OCI-LY7 (cell line): Measurements from ENCODE around the gene AXIN1. TPM values are rescaled to one million over a fixed set of nuclear protein-coding genes. Genes with fewer than 3 reads are reported as not detected.
A peak's percentile ranks its signal among the peaks of the same experiment; 100 is the strongest.

ENCODE experiments used
- BruUV-seq: library from RNA; stranded (reverse); fragments of 400-500 nt; replicated peaks from 2 replicates; lab custom pipeline; 2021; lab: Mats Ljungman, UMichigan
- CTCF ChIA-PET: fragments of 300-600 bp; sonication (Branson Sonifier 250); formaldehyde crosslinking; loops from one replicate; lab custom pipeline; 2022; ENCODE audit warnings: antibody characterized with exemption; ENCODE audit not compliant: unreplicated experiment; lab: Charles Lee
- POLR2A ChIA-PET: fragments of 300-600 bp; sonication (Branson Sonifier 250); formaldehyde crosslinking; loops from one replicate; lab custom pipeline; 2022; ENCODE audit warnings: antibody characterized with exemption; lab: Charles Lee
- DNase-seq: peaks from one replicate; pipeline ENCODE4 v3.0.0-alpha.2; 2015; ENCODE audit warnings: low spot score
- H2AFZ ChIP-seq: fragments of 200-600 bp; sonication (generic), shearing (Covaris generic); 2 replicates; pipeline ENCODE4 v1.6.1; 2014; ENCODE audit warnings: mild to moderate bottlenecking, antibody characterized with exemption, low read length, moderate library complexity
- H3K27ac ChIP-seq: fragments of 200-600 bp; sonication (generic); 2 replicates; pipeline ENCODE4 v1.5.1; 2014; ENCODE audit warnings: mixed run types, low read depth, mild to moderate bottlenecking, moderate library complexity, low read length, inconsistent platforms; ENCODE audit not compliant: poor library complexity, severe bottlenecking
- H3K36me3 ChIP-seq: fragments of 200-600 bp; sonication (generic); 2 replicates; pipeline ENCODE4 v1.6.1; 2014; ENCODE audit warnings: mild to moderate bottlenecking, antibody characterized with exemption, low read length, moderate library complexity, mixed read lengths; ENCODE audit not compliant: insufficient read depth
- H3K4me1 ChIP-seq: fragments of 200-600 bp; sonication (generic); 2 replicates; pipeline ENCODE4 v1.5.1; 2014; ENCODE audit warnings: mild to moderate bottlenecking, low read length; ENCODE audit not compliant: insufficient read depth, poor library complexity, severe bottlenecking
- H3K4me2 ChIP-seq: fragments of 200-600 bp; sonication (generic); 2 replicates; pipeline ENCODE4 v1.6.1; 2014; ENCODE audit warnings: mild to moderate bottlenecking, low read length
- H3K4me3 ChIP-seq: fragments of 200-600 bp; sonication (generic); 2 replicates; pipeline ENCODE4 v1.5.1; 2014; ENCODE audit warnings: mild to moderate bottlenecking, low read depth, low read length; ENCODE audit not compliant: poor library complexity, severe bottlenecking
- H3K79me2 ChIP-seq: fragments of 200-600 bp; sonication (generic); 2 replicates; pipeline ENCODE4 v1.6.1; 2016; ENCODE audit warnings: low read depth, mild to moderate bottlenecking, low read length, moderate library complexity, mixed read lengths; ENCODE audit not compliant: insufficient read depth
- H3K9me2 ChIP-seq: fragments of 200-600 bp; sonication (generic); 2 replicates; pipeline ENCODE4 v1.6.1; 2016; ENCODE audit warnings: mild to moderate bottlenecking, low read length, mixed read lengths; ENCODE audit not compliant: insufficient read depth
- H3K9me3 ChIP-seq: fragments of 200-600 bp; sonication (generic); 2 replicates; pipeline ENCODE4 v1.6.1; 2014; ENCODE audit warnings: mild to moderate bottlenecking, mixed run types, low read length, mixed read lengths
- H4K20me1 ChIP-seq: fragments of 200-600 bp; sonication (generic); 2 replicates; pipeline ENCODE4 v1.6.1; 2014; ENCODE audit warnings: mild to moderate bottlenecking, antibody characterized with exemption, low read length, moderate library complexity, mixed read lengths; ENCODE audit not compliant: insufficient read depth
- CTCF ChIP-seq: fragments of 200-600 bp; sonication (generic); conservative IDR thresholded peaks from 2 replicates; pipeline ENCODE4 v1.5.1; 2014; ENCODE audit warnings: mild to moderate bottlenecking, antibody characterized with exemption, low read length, moderate library complexity, mixed read lengths
- EZH2phosphoT487 ChIP-seq: fragments of 200-600 bp; sonication (generic); IDR thresholded peaks from 2 replicates; pipeline ENCODE4 v1.6.1; 2018; ENCODE audit warnings: low read depth, borderline replicate concordance, mild to moderate bottlenecking, mixed run types, antibody characterized with exemption, low read length, moderate library complexity, mixed read lengths
- intact Hi-C: fragments of 100-400 bp; cut with micrococcal nuclease; formaldehyde crosslinking; loops from one replicate; pipeline ENCODE4 v1.10.0; 2022; ENCODE audit not compliant: unreplicated experiment
- total RNA-seq, 2 experiments: library from RNA; depleted of rRNA in 1 of 2; stranded (reverse); fragments of >200 nt in 1 of 2; shearing (Covaris generic) in 1 of 2; gene quantifications; 2 replicates each; pipeline ENCODE4 v1.2.3, GENCODE V29; 2014 to 2022

AXIN1 gene
- total RNA-seq, 2 experiments from 2014 or later: 29.0 to 30.3 TPM

GRCh38 chr16:324451-325334 lies 27.8 kb downstream of the AXIN1 start:
- POLR2A ChIA-PET: no interaction called here

GRCh38 chr16:324201-324450 lies 28.4 kb downstream of the AXIN1 start:
- Histone ChIP-seq H3K36me3 (no peaks in the 10 kb centered on the region), H3K4me3 (no peak overlapping the region), H2AFZ (no peak overlapping the region), H3K27ac (no peak overlapping the region), H4K20me1 (no peaks in the 10 kb centered on the region; the same call in 1 of the 2 replicates), H3K4me2 (peak overlapping the region; percentile 37), H3K9me2 (no peaks in the 10 kb centered on the region), H3K9me3 (no peaks in the 10 kb centered on the region), H3K79me2 (no peaks in the 10 kb centered on the region; the same call in 1 of the 2 replicates), H3K4me1 (peaks cover 26% of the 10 kb centered on the region)
- TF ChIP-seq EZH2phosphoT487: no peak
- no peak for TF ChIP-seq CTCF
- no peak for DNase-seq
- CTCF ChIA-PET: no interaction called here
- intact Hi-C loops: no loop called here
- POLR2A ChIA-PET: no interaction called here
- BruUV-seq: no TSS peak

More at GRCh38 chr16:324451-325334, 27.8 kb downstream of the AXIN1 start:
- Histone ChIP-seq H3K4me3 (no peak overlapping the region), H4K20me1 (no peaks in the 10 kb centered on the region; the same call in 1 of the 2 replicates), H3K4me1 (peaks cover 26% of the 10 kb centered on the region), H3K9me2 (no peaks in the 10 kb centered on the region), H3K79me2 (no peaks in the 10 kb centered on the region; the same call in 1 of the 2 replicates), H3K36me3 (no peaks in the 10 kb centered on the region), H2AFZ (no peak overlapping the region), H3K4me2 (peak overlapping the region; percentile 45), H3K27ac (no peak overlapping the region), H3K9me3 (no peaks in the 10 kb centered on the region)
- no peak for TF ChIP-seq CTCF
- no peak for TF ChIP-seq EZH2phosphoT487
- DNase-seq: peak; percentile 14
- intact Hi-C loops: no loop called here
- BruUV-seq: no TSS peak
- CTCF ChIA-PET: no interaction called here
